Loucy (cell line): ENCODE results near the gene MET.

Experiments used
- H2AFZ ChIP-seq: fragments of 200-600 bp; sonication (generic); 2 replicates; pipeline ENCODE4 v1.6.0; 2016; ENCODE audit warnings: antibody characterized with exemption, mild to moderate bottlenecking, low read length, moderate library complexity
- H3F3A ChIP-seq: fragments of 200-600 bp; 2 replicates; pipeline ENCODE4 v1.6.0; 2016; ENCODE audit warnings: antibody characterized with exemption, low read depth, mild to moderate bottlenecking
- H3K27me3 ChIP-seq: fragments of 200-600 bp; sonication (generic); 2 replicates; pipeline ENCODE4 v1.6.1; 2014; ENCODE audit warnings: low read length, mild to moderate bottlenecking; ENCODE audit not compliant: insufficient read depth, poor library complexity, severe bottlenecking
- H3K36me3 ChIP-seq: fragments of 200-600 bp; sonication (generic); 2 replicates; pipeline ENCODE4 v1.6.1; 2016; ENCODE audit warnings: low read length; ENCODE audit not compliant: insufficient read depth
- H3K4me1 ChIP-seq: fragments of 200-600 bp; sonication (generic); 2 replicates; pipeline ENCODE4 v1.5.1; 2014; ENCODE audit warnings: low read length, mild to moderate bottlenecking; ENCODE audit not compliant: insufficient read depth, poor library complexity, severe bottlenecking
- H3K4me2 ChIP-seq: fragments of 200-600 bp; sonication (generic); 2 replicates; pipeline ENCODE4 v1.6.0; 2014; ENCODE audit warnings: antibody characterized with exemption, low read length, low read depth, mild to moderate bottlenecking; ENCODE audit not compliant: poor library complexity, severe bottlenecking
- H3K4me3 ChIP-seq: fragments of 200-600 bp; sonication (generic); 2 replicates; pipeline ENCODE4 v1.5.1; 2014; ENCODE audit warnings: low read length, mild to moderate bottlenecking, mixed read lengths; ENCODE audit not compliant: poor library complexity, severe bottlenecking
- H3K79me2 ChIP-seq: fragments of 200-600 bp; sonication (generic); 2 replicates; pipeline ENCODE4 v1.6.1; 2014; ENCODE audit warnings: low read length; ENCODE audit not compliant: insufficient read depth
- H3K9ac ChIP-seq: fragments of 200-600 bp; sonication (generic); 2 replicates; pipeline ENCODE4 v1.6.0; 2014; ENCODE audit warnings: mild to moderate bottlenecking, low read depth, low read length, moderate library complexity; ENCODE audit not compliant: poor library complexity, severe bottlenecking
- H3K9me2 ChIP-seq: fragments of 200-600 bp; sonication (generic); replicated peaks from 2 replicates; pipeline ENCODE4 v1.6.1; 2016; ENCODE audit warnings: low read depth, low read length, mixed read lengths
- H3K9me3 ChIP-seq: fragments of 200-600 bp; sonication (generic); 2 replicates; pipeline ENCODE4 v1.6.1; 2014; ENCODE audit warnings: mild to moderate bottlenecking, antibody characterized with exemption, low read length, low read depth; ENCODE audit not compliant: insufficient read depth
- H4K20me1 ChIP-seq: fragments of 200-600 bp; sonication (generic); 2 replicates; pipeline ENCODE4 v1.6.0; 2014; ENCODE audit warnings: antibody characterized with exemption, low read length, mild to moderate bottlenecking; ENCODE audit not compliant: insufficient read depth, poor library complexity, severe bottlenecking
- CTCF ChIP-seq: fragments of 200-600 bp; sonication (generic); conservative IDR thresholded peaks from 2 replicates; pipeline ENCODE4 v1.5.1; 2014; ENCODE audit warnings: mild to moderate bottlenecking, antibody characterized with exemption, low read length
- EZH2phosphoT487 ChIP-seq: fragments of 200-600 bp; IDR thresholded peaks from 2 replicates; pipeline ENCODE4 v1.6.1; 2018; ENCODE audit warnings: antibody characterized with exemption, mild to moderate bottlenecking, moderate library complexity, borderline replicate concordance

The MET gene

GRCh38 chr7:116670409-116671015, 1.5 kb upstream of the MET start:
- no peak overlapping the region for H3K4me3 ChIP-seq
- H3K4me1 ChIP-seq, result no peaks in the 10 kb centered on the region
- H3K9me2 ChIP-seq, result no peaks in the 10 kb centered on the region
- H2AFZ ChIP-seq, result no peak overlapping the region
- H3K79me2 ChIP-seq, result no peaks in the 10 kb centered on the region
- no peaks in the 10 kb centered on the region for H3K9me3 ChIP-seq
- no peak for TF ChIP-seq CTCF
- TF ChIP-seq EZH2phosphoT487, result no peak
- H3K27me3 ChIP-seq, result no peaks in the 10 kb centered on the region
- H4K20me1 ChIP-seq, result no peaks in the 10 kb centered on the region
- H3K9ac ChIP-seq, result no peak overlapping the region
- no peak overlapping the region for H3K4me2 ChIP-seq
- H3F3A ChIP-seq, result no peaks in the 10 kb centered on the region
- no peaks in the 10 kb centered on the region for H3K36me3 ChIP-seq

GRCh38 chr7:116671111-116671510, 885 bp upstream of the MET start:
- no peaks in the 10 kb centered on the region for H3K4me1 ChIP-seq
- H3K9me3 ChIP-seq, result no peaks in the 10 kb centered on the region
- no peak overlapping the region for H3K4me2 ChIP-seq
- H3K9me2 ChIP-seq, result no peaks in the 10 kb centered on the region
- H3K36me3 ChIP-seq, result no peaks in the 10 kb centered on the region
- no peak overlapping the region for H3K9ac ChIP-seq
- no peak overlapping the region for H3K4me3 ChIP-seq
- H3F3A ChIP-seq, result no peaks in the 10 kb centered on the region
- no peaks in the 10 kb centered on the region for H3K79me2 ChIP-seq
- H4K20me1 ChIP-seq, result no peaks in the 10 kb centered on the region
- H2AFZ ChIP-seq, result no peak overlapping the region
- no peak for TF ChIP-seq CTCF
- no peaks in the 10 kb centered on the region for H3K27me3 ChIP-seq

- Histone ChIP-seq H3K9me2 (no peaks in the 10 kb centered on the region), H4K20me1 (no peaks in the 10 kb centered on the region), H3K4me1 (no peaks in the 10 kb centered on the region), H3K27me3 (no peaks in the 10 kb centered on the region), H3K4me2 (no peak overlapping the region), H2AFZ (no peak overlapping the region), H3K4me3 (no peak overlapping the region), H3K9me3 (no peaks in the 10 kb centered on the region), H3K9ac (no peak overlapping the region), H3F3A (no peaks in the 10 kb centered on the region), H3K79me2 (no peaks in the 10 kb centered on the region), H3K36me3 (no peaks in the 10 kb centered on the region)
- TF ChIP-seq EZH2phosphoT487 (no peak), CTCF (no peak)
Observed at GRCh38 chr7:116672596-116673456, 830 bp downstream of the MET start.
